Measurements from ENCODE around the gene GLRX5. TPM values are rescaled to one million over a fixed set of nuclear protein-coding genes. Genes with fewer than 3 reads are reported as not detected.

The GLRX5 gene
- total and polyA plus RNA-seq, 11 donors: 60.8 to 113 (median 78.5) TPM

GRCh38 chr14:95510804-95511203 lies 24.0 kb upstream of the GLRX5 start:
- Histone ChIP-seq H3K27ac (no peak overlapping the region), H3K9me3 (no peaks in the 10 kb centered on the region), H3K4me1 (peaks cover 0 to 79% (median 40%) of the 10 kb centered on the region in 12 donors), H3K4me3 (no peak overlapping the region), H3K36me3 (peaks cover 0 to 14% (median 0%) of the 10 kb centered on the region in 9 donors), H3K27me3 (no peaks in the 10 kb centered on the region)
- intact Hi-C loops (cut with DNase I): no loop called here
- 75 to 97% (median 93%) methylated on average over 5 of the region's 5 CpGs for WGBS, 4 donors
- DNase-seq: no peak
- no peak for ATAC-seq
- no peak for TF ChIP-seq CTCF (IDR thresholded peaks at IDR 0.05)
- no peak for TF ChIP-seq POLR2A (IDR thresholded peaks at IDR 0.05)

- Histone ChIP-seq H3K27ac (no peak overlapping the region), H3K4me3 (no peak overlapping the region)
Observed at GRCh38 chr14:95511687-95512086, 23.2 kb upstream of the GLRX5 start.

GRCh38 chr14:95513291-95513690 lies 21.6 kb upstream of the GLRX5 start:
- DNase-seq (no peak), ATAC-seq (no peak)
- Histone ChIP-seq H3K27me3 (no peaks in the 10 kb centered on the region), H3K9me3 (no peaks in the 10 kb centered on the region), H3K27ac (no peak overlapping the region), H3K36me3 (peaks cover 0 to 14% (median 0%) of the 10 kb centered on the region in 9 donors), H3K4me1 (peaks cover 0 to 73% (median 40%) of the 10 kb centered on the region in 12 donors), H3K4me3 (no peak overlapping the region)
- intact Hi-C loops (cut with DNase I): no loop called here
- TF ChIP-seq POLR2A (IDR thresholded peaks at IDR 0.05) (no peak), CTCF (IDR thresholded peaks at IDR 0.05) (no peak)
- 54 to 71% (median 67%) methylated on average over 6 of the region's 6 CpGs for WGBS, 4 donors

More at GRCh38 chr14:95511687-95512086, 23.2 kb upstream of the GLRX5 start:
- DNase-seq (no peak), ATAC-seq (no peak)
- Histone ChIP-seq H3K4me1 (peaks cover 0 to 73% (median 40%) of the 10 kb centered on the region in 12 donors), H3K9me3 (no peaks in the 10 kb centered on the region), H3K36me3 (peaks cover 0 to 14% (median 0%) of the 10 kb centered on the region in 9 donors), H3K27me3 (no peaks in the 10 kb centered on the region)
- 79 to 89% (median 83%) methylated on average over 5 of the region's 5 CpGs for WGBS, 4 donors
- TF ChIP-seq POLR2A (IDR thresholded peaks at IDR 0.05): no peak
- TF ChIP-seq CTCF (IDR thresholded peaks at IDR 0.05): no peak
- intact Hi-C loops (cut with DNase I): no loop called here

- peaks cover 0 to 75% (median 46%) of the 10 kb centered on the region in 12 donors for H3K4me1 ChIP-seq
- intact Hi-C loops (cut with DNase I): loop anchor here in 4 of 10 donors (5.0 kb wide), 3 partner anchors 32 to 47 kb away; no protein-coding TSS in a partner anchor
- 80 to 87% (median 84%) methylated on average over 17 to 18 of the region's 18 CpGs for WGBS, 4 donors
Observed at GRCh38 chr14:95514131-95515079, 20.4 kb upstream of the GLRX5 start.

More at GRCh38 chr14:95514131-95515079, 20.4 kb upstream of the GLRX5 start:
- TF ChIP-seq POLR2A (IDR thresholded peaks at IDR 0.05) (no peak), CTCF (IDR thresholded peaks at IDR 0.05) (no peak)
- DNase-seq (no peak), ATAC-seq (no peak)
- Histone ChIP-seq H3K27ac (peak overlapping the region in 10 of 12 donors; percentile 0 to 95 (median 91)), H3K27me3 (no peaks in the 10 kb centered on the region), H3K36me3 (peaks cover 0 to 12% (median 0%) of the 10 kb centered on the region in 9 donors), H3K4me3 (peak overlapping the region in 8 of 12 donors; percentile 6 to 93 (median 72)), H3K9me3 (no peaks in the 10 kb centered on the region)
